Measurements from ENCODE around the gene LNX2.
"Not testable (repeated sequence)": the region's sequence is repeated elsewhere in the genome, so short reads cannot be mapped to it uniquely, and the experiment has no call there.

Gene LNX2

DNA sequence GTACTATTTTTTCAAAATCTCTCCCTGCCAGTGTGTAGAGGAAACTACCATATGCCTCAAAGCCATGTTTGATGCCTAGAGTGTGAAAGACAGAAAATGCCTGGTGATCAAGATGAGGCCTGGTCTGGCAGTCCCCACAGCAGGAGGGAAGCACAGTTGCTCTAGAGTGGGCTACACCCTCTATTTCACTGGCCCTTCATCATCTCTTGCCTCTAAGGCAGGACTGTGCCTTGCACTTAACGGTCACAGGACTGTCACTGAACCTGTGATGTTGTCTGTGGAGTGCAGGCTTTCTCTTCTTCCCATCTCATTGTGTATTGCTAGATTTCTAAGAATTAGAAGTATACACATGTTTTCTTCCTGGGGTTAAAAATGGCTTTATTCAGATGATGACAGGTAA lies 17.7 kb upstream of the LNX2 start:
- in situ Hi-C loops (cut with MboI; ENCODE audit: low sequenced_read_pairs) = no loop called here

DNA sequence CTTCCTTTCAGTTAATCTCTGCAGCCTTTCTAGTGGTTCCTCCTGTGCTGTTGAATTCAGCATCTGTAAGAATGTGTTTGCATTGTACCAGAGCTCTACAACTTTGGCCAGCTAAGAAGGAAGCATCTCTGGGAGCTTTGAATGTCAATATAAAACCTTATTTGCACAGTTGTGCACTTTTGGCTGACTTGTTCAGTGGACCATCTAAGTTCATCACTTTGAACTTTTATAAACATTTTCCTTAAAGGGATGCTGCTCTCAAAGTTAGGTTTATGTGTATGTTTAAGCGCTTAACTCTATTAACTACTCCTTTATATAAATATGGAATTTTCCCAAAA lies 16.9 kb upstream of the LNX2 start:
- in situ Hi-C loops (cut with MboI; ENCODE audit: low sequenced_read_pairs) = no loop called here

DNA sequence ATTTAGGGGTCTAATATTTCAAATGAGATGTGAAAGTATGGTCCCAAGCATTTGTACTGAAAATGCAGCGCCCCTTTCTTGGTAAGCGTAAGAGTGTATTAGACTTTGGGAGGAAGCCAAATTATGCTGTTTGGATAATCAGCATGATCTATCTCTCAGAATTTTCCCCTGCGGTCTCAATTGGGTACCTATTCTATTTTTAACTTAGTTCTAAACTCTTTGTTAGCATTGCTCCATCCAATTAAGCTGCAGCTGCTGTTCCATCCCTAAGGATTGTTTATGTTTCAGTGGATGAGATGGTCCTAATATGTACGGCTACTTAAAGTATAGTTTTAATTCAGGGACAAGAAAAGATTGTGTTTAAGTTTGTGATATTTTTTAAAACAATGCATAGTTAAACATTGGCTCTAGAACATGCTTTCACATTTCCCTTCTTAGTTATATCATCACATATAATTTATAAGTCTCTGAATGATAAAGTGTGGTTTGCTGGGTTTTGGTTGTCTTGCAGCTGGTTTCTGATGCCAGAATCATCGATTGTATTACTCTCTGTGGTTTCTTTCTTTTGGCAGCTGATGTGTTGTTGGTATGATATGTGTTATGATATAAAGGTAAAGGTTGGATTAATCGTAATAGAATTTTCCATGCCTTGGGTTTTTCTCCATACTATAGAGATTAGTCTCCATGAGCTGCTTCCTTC lies 16.4 kb upstream of the LNX2 start:
- in situ Hi-C loops (cut with MboI; ENCODE audit: low sequenced_read_pairs) = no loop called here

DNA sequence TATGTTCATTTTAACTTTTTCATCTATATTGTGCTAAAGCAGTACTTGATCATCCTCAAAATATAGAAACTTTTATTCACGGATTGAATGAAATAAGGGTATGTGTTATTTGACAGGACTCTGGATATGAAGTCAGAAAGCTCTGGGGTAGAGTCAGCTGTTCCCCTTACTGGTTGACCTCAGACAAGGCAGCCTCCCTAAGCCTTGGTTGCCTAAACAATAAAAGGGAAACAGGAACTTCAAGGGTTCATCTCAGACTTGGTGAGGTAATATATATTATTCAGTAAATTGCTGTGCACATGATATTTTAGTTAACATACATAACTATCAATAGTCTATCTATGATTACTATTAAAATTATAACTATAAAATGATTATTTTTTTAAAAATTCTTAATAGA lies 14.9 kb upstream of the LNX2 start:
- in situ Hi-C loops (cut with MboI; ENCODE audit: low sequenced_read_pairs) = no loop called here

DNA sequence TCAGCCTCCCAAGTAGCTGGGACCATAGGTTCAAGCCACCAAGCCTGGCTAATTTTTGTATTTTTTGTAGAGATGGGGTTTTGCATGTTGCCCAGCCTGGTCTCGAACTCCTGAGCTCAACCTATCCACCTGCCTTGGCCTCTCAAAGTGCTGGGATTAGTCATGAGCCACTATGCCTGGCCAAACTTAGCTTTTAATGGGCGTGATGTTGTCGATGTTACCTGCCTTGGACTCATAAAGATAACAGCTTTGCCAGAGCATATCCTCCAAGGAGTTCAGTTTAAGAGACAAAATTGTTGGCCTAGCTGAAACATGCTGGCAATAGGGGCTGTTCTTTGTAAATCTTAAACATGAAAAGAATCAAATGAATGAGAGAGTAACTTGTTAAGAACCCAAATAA lies 14.5 kb upstream of the LNX2 start:
- in situ Hi-C loops (cut with MboI; ENCODE audit: low sequenced_read_pairs) = no loop called here

DNA sequence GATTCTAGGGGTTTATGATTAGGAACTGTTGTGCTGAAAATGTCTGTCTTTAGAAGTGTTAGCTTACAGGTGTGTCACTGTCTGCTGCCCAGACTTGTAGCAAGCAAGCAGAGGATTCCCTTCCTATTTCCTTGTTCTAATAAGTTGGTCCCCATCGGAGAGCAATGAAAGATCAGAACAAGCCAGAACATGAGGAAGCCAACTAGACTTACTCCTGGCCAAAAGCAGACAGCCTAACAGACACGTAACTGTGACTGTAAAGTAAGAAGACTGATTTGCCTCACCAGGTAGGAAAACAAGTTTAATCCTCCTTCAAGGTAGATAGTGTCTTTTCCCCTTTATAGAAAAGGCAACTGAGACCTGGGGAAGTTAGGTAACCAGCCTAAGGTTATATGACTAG lies 13.9 kb upstream of the LNX2 start:
- in situ Hi-C loops (cut with MboI; ENCODE audit: low sequenced_read_pairs) = no loop called here

DNA sequence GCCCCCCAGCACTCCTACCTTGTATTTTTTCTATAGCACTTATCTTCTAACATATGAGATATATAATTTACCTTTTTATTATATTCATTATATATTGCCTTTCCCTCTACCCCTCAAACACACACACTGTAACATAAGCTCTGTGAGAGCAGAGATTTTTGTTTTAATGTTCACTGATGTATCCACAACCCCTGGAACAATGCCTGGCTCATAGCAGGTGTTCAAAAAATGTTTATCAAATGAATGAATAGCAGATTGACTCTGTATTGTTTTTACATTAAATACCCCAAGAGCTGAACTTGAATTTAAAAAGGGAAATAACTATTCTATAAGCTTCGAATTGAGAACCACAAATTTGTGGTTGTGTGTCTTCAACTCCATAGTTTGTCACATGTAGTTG lies 12.3 kb upstream of the LNX2 start:
- in situ Hi-C loops (cut with MboI; ENCODE audit: low sequenced_read_pairs) = no loop called here

DNA sequence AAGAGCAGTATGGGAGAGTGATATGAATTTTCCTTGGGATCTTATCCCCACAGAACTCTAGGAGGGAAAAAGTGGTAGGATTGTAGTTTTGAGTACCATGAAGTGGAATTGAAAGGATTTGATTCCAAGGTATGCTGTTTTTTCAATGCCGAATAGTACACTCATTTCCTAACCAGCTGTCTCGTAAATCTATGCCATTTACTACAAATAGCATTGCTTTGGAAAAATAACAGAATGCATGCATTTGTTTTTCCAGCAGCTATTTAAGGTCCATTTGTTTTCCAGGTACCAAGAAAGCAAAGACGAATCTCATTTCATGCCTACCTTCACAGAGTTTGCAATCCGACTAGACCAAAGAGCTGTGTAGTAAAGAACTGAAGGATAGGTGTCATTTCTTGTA lies 11.9 kb upstream of the LNX2 start:
- in situ Hi-C loops (cut with MboI; ENCODE audit: low sequenced_read_pairs) = no loop called here

DNA sequence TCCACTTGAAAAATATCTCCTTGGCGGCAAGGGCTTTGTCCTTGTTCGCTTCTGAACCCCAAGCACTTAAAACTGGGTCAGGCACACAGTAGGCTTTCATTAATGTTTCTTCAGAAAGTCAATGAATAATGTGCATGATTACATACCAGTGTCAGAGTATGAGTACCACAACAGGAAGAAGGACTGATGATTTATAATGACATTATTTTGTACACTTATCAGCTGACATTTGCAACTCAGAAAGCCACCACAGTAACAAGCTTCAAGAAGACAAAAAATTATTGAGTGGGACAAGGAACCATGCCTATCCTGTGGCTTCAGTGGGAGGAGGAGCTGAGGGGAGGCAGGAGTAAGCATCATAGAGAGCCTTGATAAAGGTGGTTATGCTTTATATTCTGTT lies 11.3 kb upstream of the LNX2 start:
- in situ Hi-C loops (cut with MboI; ENCODE audit: low sequenced_read_pairs) = no loop called here

DNA sequence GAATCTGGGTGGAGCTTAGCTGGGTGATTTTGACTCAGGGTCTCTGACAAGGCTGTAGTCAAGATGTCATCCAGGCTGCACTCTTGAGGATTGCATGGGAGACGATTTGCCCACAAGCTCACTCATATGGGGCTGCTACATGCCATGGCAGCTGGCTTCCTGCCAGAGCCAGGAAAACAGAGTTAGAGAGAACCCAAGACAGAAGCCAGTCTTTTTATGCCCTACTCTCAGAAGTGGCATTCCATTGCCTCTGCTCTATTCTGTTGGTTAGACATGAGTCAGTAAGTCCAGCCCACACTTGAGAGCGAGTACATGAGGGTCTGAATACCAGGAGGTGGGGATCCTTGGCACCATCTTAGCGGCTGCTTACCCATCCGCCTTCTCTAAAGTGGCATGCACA lies 10.8 kb upstream of the LNX2 start:
- in situ Hi-C loops (cut with MboI; ENCODE audit: low sequenced_read_pairs) = no loop called here

DNA sequence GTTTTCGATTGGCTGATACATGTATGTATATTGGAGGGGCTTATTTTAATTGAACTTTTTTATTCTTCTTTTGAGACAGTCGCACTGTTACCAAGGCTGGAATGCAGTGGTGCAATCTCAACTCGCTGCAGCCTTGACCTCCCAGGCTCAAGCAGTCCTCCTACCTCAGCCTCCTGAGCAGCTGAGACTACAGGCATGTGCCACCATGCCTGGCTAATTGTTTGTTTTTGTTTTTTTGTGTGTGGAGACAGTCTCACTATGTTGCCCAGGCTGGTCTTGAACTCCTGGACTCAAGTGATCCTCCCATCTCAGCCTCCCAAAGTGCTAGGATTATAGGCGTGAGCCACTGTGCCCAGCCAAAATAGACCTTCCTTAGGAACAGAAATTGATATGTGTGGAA lies 8.4 kb upstream of the LNX2 start:
- in situ Hi-C loops (cut with MboI; ENCODE audit: low sequenced_read_pairs) = not testable (repeated sequence)

DNA sequence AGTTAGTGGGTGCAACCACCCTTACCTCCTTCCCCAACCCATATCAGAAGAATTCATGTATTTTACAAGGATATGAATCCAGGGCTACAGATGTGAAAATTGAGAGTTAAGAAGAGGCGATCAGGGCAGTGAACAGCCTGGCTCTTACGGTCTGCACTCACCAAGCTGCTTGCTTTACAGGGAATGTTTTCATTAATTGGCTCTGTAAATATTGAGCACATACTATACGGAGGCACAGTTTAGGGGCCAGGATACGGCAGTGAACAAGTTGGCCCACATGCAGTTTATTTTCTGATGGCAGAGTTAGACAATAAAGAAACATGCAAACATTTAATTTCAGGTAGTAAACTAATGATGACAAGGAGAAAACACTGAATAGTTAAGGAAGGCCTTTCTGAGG lies 7.8 kb upstream of the LNX2 start:
- in situ Hi-C loops (cut with MboI; ENCODE audit: low sequenced_read_pairs) = no loop called here

DNA sequence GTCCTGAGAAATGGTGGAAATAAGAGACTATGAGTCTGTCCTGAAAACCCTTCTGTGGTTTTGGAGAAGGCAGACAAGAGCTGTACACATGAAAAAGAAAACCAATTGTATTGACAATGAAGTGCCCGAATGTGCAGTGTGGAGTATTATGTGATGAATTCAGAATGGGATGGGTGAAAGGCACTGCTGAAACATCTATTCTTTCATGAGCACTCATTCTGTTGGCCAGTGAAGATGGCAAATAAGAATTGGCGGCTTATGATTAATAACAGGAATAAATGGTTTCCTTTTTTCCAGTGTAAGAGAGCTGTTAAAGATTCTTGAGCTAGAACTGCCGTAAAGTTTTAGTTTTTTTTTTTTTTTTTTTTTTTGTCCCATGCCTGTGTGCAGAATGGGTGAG lies 7.1 kb upstream of the LNX2 start:
- in situ Hi-C loops (cut with MboI; ENCODE audit: low sequenced_read_pairs) = no loop called here

DNA sequence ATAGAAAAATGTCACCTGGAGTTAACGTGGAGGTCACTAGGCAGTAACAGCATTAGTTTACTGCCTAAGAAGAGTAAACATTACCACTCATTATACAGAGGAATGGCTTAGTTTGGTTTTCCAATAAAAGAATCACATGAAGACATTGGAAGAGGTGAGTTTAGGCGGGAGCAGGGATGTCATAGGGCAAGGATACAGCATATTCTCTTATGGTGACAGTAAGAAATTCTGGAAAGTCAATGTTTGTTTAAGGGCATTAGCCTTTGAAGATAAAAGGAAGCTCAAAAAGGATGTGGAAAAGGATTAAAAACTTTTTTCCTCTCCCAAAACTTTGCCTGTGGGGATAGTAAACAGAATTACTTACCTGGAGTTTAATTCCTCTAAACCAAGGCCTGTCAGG lies 5.5 kb upstream of the LNX2 start:
- in situ Hi-C loops (cut with MboI; ENCODE audit: low sequenced_read_pairs) = no loop called here

DNA sequence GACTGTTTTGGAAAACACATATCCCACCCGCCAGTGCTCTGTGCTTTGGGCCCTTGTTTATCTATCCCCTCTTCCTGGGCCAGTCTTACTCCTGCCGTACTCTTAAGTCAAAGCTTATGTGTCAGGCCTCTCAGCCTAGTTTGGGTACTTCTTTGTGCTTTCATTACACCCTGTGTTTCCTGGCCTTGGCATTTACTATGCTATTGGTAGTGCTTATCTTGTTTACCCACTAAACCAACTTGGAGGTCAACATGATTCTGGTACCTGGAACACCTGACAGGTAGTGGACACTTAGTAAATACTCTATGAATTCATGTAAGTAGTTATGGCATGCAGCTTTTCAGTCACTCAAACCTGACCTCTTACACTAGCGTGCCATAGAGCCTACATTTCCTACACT lies 3.7 kb upstream of the LNX2 start:
- in situ Hi-C loops (cut with MboI; ENCODE audit: low sequenced_read_pairs) = no loop called here

DNA sequence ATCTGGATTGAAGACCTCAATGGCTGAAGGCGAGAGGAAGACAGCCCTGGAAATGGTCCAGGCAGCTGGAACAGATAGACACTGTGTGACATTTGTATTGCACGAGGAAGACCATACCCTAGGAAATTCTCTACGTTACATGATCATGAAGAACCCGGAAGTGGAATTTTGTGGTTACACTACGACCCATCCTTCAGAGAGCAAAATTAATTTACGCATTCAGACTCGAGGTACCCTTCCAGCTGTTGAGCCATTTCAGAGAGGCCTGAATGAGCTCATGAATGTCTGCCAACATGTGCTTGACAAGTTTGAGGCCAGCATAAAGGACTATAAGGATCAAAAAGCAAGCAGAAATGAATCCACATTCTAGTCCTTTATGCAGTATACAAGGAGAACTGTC lies 2.6 kb upstream of the LNX2 start:
- in situ Hi-C loops (cut with MboI; ENCODE audit: low sequenced_read_pairs) = no loop called here

DNA sequence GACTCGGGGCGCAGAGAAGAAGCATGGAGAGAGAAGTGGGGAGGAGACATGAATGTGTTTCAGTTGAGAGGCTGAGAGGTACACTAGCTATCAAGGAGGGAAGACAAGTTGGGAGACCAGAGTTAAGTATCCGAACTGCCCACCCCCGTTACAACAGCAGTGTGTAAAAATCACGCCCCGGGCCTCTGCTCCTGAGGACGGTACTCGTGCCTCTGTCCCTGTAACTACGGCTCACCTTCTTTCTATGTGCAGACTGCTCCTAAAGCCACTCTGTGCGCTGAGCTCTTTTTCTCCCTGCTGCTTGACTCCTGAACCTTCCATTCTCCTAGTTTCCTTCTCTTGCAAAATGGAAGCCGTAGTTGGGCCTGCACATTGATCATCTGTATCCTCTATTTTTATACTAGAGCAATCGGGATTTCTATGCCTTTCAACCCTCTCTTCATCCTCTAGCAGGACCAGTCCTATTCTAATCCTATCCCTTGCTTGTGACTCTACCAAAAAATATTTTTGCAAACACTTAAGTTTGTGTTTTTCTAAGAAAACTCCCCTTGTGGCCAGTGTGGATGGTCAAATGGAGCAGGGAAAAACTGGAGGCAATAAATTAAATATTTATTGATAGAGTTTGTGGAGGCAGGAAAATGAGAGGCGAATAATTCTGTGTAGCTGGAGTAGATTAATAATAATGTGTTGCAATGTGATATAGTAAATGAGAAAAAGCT lies 1.9 kb upstream of the LNX2 start:
- in situ Hi-C loops (cut with MboI; ENCODE audit: low sequenced_read_pairs) = no loop called here

DNA sequence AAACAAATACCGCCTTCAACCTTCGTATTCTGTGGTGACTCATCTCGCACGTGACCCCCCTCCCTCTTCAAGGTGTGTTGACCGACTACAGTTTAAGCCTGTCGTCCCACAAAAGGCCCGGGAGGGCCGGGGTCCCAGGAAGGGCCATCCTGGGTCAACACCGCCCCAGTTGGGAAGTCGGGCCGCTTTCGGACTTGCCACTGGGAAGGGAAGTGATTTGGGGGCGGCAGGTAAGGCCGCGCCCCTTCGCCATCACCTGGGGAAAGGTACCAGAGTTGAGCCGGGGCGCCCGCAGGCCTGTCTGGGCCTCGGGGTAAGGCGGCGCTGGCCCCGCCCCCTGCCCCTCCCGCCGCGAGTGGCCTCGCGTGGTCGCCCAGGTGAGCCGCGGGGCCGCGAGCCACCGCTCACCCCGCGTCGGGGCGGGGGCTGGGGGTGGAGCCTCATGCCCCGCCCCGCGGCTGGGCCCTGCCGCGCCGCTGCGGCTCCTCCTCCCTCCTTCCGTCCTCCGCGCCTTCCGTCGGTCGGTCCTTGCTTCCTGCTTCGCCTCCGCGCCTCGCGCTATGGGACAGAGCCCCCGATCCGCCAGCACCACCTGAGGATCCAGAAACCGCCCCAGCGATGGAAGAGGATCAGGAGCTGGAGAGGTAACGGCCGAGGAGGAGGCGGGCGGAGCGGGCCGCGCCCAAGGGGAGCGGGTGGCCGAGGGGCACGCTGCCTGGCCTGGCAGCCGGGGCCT lies 1.2 kb upstream of the LNX2 start, which contains the start of gene POLR1D:
Gene POLR1D, plus strand, starts transcription at position 527 of the 736 bp plus-strand sequence. Its CDS starts 92 bp downstream, at position 619.
- in situ Hi-C loops (cut with MboI; ENCODE audit: low sequenced_read_pairs) = no loop called here

DNA sequence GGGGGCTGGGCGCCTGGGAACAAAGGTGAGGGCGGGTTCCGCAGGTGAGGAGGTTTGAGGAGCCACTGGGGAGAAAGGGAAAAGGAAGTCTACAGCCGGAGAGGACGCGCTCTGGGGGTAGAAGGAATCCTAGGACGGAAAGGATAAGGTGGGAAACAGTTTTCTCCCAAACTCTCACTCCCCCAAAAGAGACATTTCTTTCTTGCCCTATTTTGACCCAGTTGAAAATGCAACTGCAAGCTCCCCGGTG lies 712 bp upstream of the LNX2 start:
- in situ Hi-C loops (cut with MboI; ENCODE audit: low sequenced_read_pairs) = no loop called here

DNA sequence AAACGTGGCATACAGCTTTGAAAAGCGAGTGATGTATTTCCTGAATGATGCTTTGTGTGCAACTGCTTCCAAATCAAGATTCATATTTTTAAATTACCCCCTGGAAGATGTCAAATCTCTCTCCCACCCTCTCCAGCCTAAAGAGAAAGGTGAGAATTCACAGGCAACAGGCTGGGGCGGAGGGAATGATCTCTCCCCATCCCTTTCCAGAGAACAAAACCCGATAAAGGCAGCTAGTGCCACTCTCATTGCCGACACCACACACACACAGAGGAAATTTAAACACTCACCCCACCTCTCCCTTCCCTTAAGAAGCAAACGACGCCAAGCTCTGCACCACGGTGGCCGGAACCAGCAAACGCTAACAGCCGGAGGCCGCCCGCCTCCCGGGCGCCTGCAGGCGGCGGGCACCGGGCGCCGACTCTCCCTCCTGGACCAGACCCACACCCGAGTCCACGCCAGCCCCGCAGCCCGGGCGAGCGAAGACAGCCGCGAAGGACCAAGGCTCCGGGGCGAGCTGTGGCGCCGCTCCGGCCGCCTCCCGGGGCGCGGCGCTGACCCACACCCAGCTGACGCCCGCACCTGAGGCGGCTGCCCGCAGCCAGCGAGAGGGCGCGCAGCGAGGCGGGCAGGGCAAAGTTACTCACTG lies 477 bp downstream of the LNX2 start:
- in situ Hi-C loops (cut with MboI; ENCODE audit: low sequenced_read_pairs) = no loop called here

DNA sequence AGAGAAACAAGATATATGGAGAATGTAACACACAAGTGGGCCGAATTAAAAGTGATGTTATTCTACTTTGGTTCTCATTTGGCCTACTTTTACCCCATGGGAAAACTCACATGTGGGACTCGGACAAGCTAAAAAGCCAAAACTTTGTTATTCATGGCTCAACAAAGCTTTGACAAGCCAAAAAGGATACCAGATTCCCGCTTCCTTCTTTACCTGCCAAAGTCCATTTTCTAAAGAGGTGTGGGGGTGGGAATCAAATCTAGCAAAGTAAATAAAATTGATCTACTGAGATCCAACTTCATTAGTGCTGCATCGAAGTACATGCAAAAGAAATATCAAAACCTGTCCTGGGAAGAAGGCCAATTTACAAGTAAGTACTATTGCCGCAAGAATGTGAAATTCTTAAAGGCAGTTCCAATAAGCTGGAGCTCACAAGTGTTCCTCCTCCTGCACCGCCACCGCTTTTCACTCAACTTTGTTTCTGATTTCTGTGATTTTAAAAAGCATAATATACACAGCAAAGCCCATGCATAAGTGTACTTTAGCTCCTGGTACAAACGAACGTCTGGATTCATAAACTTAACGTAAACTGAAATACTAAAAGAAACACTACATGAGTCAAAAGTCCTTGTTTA lies 1.1 kb downstream of the LNX2 start:
- in situ Hi-C loops (cut with MboI; ENCODE audit: low sequenced_read_pairs) = no loop called here

All from HL-60/S4 (cell line).